ENCODE data around the gene ANKRD13C. TPM values are rescaled to one million over a fixed set of nuclear protein-coding genes. Genes with fewer than 3 reads are reported as not detected.
"Not testable (repeated sequence)": the region's sequence is repeated elsewhere in the genome, so short reads cannot be mapped to it uniquely, and the experiment has no call there.

Gene ANKRD13C
- total RNA-seq, 4 donors from 2014 or later, result 9.6 to 13.5 (median 11.1) TPM

- no peaks in the 10 kb centered on the region for H3K27me3 ChIP-seq
- H3K36me3 ChIP-seq, result no peaks in the 10 kb centered on the region
- H3K27ac ChIP-seq, result no peak overlapping the region
- ATAC-seq (no peak), DNase-seq (no peak)
- in situ Hi-C loops (cut with MboI; ENCODE audit: low sequenced_read_pairs in 4 of 4), result no loop called here
- no peak for TF ChIP-seq CTCF (IDR thresholded peaks at IDR 0.05 in 4 of 5, conservative IDR thresholded peaks at IDR 0.05 in 1 of 5)
- no peak for TF ChIP-seq POLR2A (IDR thresholded peaks at IDR 0.05)
- no peaks in the 10 kb centered on the region for H3K9me3 ChIP-seq
- no peak overlapping the region for H3K4me3 ChIP-seq
- no peaks in the 10 kb centered on the region for H3K4me1 ChIP-seq
- intact Hi-C loops (cut with DNase I; ENCODE audit: low total_unique reads), result no loop called here
Observed at GRCh38 chr1:70385477-70385876, 31.0 kb upstream of the ANKRD13C start.

- H3K9me3 ChIP-seq, result no peaks in the 10 kb centered on the region
- no peak overlapping the region for H3K4me3 ChIP-seq
- DNase-seq (no peak), ATAC-seq (no peak)
- TF ChIP-seq CTCF (IDR thresholded peaks at IDR 0.05 in 4 of 5, conservative IDR thresholded peaks at IDR 0.05 in 1 of 5), result no peak
- TF ChIP-seq POLR2A (IDR thresholded peaks at IDR 0.05), result no peak
- no peaks in the 10 kb centered on the region for H3K27me3 ChIP-seq
- no peaks in the 10 kb centered on the region for H3K36me3 ChIP-seq
- no peak overlapping the region for H3K27ac ChIP-seq
- in situ Hi-C loops (cut with MboI; ENCODE audit: low sequenced_read_pairs in 4 of 4), result no loop called here
- intact Hi-C loops (cut with DNase I; ENCODE audit: low total_unique reads), result no loop called here
- no peaks in the 10 kb centered on the region for H3K4me1 ChIP-seq
Observed at GRCh38 chr1:70384542-70384941, 30.0 kb upstream of the ANKRD13C start.

- TF ChIP-seq POLR2A (IDR thresholded peaks at IDR 0.05) (no peak), CTCF (IDR thresholded peaks at IDR 0.05 in 4 of 5, conservative IDR thresholded peaks at IDR 0.05 in 1 of 5) (no peak)
- no peaks in the 10 kb centered on the region for H3K4me1 ChIP-seq
- no peaks in the 10 kb centered on the region for H3K9me3 ChIP-seq
- intact Hi-C loops (cut with DNase I; ENCODE audit: low total_unique reads), result no loop called here
- ATAC-seq (no peak), DNase-seq (no peak)
- in situ Hi-C loops (cut with MboI; ENCODE audit: low sequenced_read_pairs in 4 of 4), result no loop called here
- H3K27me3 ChIP-seq, result no peaks in the 10 kb centered on the region
- H3K27ac ChIP-seq, result no peak overlapping the region
- H3K4me3 ChIP-seq, result no peak overlapping the region
- H3K36me3 ChIP-seq, result no peaks in the 10 kb centered on the region
Observed at GRCh38 chr1:70383483-70383882, 29.0 kb upstream of the ANKRD13C start.

- H3K4me1 ChIP-seq, result no peaks in the 10 kb centered on the region
- H3K4me3 ChIP-seq, result no peak overlapping the region
- DNase-seq (no peak), ATAC-seq (no peak)
- H3K27me3 ChIP-seq, result no peaks in the 10 kb centered on the region
- H3K9me3 ChIP-seq, result no peaks in the 10 kb centered on the region
- TF ChIP-seq POLR2A (IDR thresholded peaks at IDR 0.05), result no peak
- in situ Hi-C loops (cut with MboI; ENCODE audit: low sequenced_read_pairs in 4 of 4) (no loop called here), intact Hi-C loops (cut with DNase I; ENCODE audit: low total_unique reads) (no loop called here)
- H3K36me3 ChIP-seq, result no peaks in the 10 kb centered on the region
- no peak overlapping the region for H3K27ac ChIP-seq
Observed at GRCh38 chr1:70382682-70383081, 28.2 kb upstream of the ANKRD13C start.

GRCh38 chr1:70376196-70376595 lies 21.7 kb upstream of the ANKRD13C start:
- no peaks in the 10 kb centered on the region for H3K36me3 ChIP-seq
- ATAC-seq (no peak), DNase-seq (no peak)
- intact Hi-C loops (cut with DNase I; ENCODE audit: low total_unique reads), result no loop called here
- no peak overlapping the region for H3K27ac ChIP-seq
- no peak for TF ChIP-seq POLR2A (IDR thresholded peaks at IDR 0.05)
- no peak for TF ChIP-seq CTCF (IDR thresholded peaks at IDR 0.05 in 4 of 5, conservative IDR thresholded peaks at IDR 0.05 in 1 of 5)
- no peak overlapping the region for H3K4me3 ChIP-seq
- H3K27me3 ChIP-seq, result no peaks in the 10 kb centered on the region
- in situ Hi-C loops (cut with MboI; ENCODE audit: low sequenced_read_pairs in 4 of 4), result no loop called here
- no peaks in the 10 kb centered on the region for H3K9me3 ChIP-seq
- H3K4me1 ChIP-seq, result no peaks in the 10 kb centered on the region

GRCh38 chr1:70373580-70373979 lies 19.1 kb upstream of the ANKRD13C start:
- ATAC-seq; H3K4me3 ChIP-seq; H3K27me3 ChIP-seq; intact Hi-C loops (cut with DNase I; ENCODE audit: low total_unique reads); H3K27ac ChIP-seq; H3K36me3 ChIP-seq; H3K9me3 ChIP-seq; DNase-seq; H3K4me1 ChIP-seq; in situ Hi-C loops (cut with MboI; ENCODE audit: low sequenced_read_pairs in 4 of 4): not testable (repeated sequence)

Data from gastrocnemius medialis (tissue), 4 donors.